Measurements from ENCODE around the gene LIPE. TPM values are rescaled to one million over a fixed set of nuclear protein-coding genes. Genes with fewer than 3 reads are reported as not detected.

Gene LIPE
- total RNA-seq, 1 donor from 2014 or later: 29.1 TPM

DNA sequence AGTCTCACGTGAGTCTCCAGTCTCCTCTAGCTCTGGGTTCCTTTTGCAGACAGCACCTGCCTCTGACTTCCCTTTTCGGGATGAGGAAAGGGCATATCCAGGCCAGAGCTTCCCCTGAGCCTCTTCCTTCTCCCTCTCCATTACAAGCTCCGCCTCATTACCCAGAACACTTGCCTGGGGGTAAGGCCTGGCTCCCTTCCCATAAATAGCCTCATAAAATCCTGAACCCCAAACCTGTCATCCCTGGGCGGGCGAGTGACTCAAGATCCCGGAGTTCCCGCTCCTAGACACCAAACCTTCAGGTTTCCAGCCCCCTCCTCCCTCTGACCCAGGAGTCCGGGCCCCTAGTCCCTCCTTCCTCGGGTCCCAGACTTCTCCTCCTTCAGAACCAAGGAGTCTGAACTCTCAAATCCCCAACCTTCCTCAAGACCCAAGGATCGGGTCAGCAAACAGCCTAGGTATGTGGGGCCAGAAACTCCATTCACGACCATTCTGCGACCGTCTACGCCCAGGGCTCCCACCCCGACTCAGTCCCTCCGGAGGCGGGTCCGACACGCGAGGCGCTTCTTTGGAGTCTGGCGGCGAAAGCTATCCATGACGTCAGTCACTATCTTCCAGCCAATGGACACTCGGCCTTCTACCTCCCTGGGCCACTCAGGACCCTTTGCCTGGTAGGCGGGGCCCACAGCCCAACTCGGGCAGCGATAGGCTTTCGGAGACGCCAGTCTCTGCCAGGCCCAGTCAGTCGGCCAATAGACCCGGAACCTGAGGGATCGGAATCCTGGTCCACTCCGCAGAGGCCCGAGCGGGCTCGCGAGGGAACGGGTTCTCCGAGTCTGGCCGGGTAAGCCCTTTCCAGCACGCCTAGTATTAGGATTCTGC, 30.6 kb downstream of the LIPE start:
- H3K27ac Mint-ChIP-seq (ENCODE audit: unreplicated experiment): peak overlapping the region; percentile 96
- no peaks in the 10 kb centered on the region for H3K9me3 Mint-ChIP-seq
- TF ChIP-seq, protein P1, sequence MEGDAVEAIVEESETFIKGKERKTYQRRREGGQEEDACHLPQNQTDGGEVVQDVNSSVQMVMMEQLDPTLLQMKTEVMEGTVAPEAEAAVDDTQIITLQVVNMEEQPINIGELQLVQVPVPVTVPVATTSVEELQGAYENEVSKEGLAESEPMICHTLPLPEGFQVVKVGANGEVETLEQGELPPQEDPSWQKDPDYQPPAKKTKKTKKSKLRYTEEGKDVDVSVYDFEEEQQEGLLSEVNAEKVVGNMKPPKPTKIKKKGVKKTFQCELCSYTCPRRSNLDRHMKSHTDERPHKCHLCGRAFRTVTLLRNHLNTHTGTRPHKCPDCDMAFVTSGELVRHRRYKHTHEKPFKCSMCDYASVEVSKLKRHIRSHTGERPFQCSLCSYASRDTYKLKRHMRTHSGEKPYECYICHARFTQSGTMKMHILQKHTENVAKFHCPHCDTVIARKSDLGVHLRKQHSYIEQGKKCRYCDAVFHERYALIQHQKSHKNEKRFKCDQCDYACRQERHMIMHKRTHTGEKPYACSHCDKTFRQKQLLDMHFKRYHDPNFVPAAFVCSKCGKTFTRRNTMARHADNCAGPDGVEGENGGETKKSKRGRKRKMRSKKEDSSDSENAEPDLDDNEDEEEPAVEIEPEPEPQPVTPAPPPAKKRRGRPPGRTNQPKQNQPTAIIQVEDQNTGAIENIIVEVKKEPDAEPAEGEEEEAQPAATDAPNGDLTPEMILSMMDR (conservative IDR thresholded peaks at IDR 0.05): no peak
- no peaks in the 10 kb centered on the region for H3K36me3 Mint-ChIP-seq (ENCODE audit: low read depth)
- H3K27me3 Mint-ChIP-seq (ENCODE audit: low read depth): peaks cover 24% of the 10 kb centered on the region
- DNase-seq (ENCODE audit: low read depth, low spot score): peak; percentile 98
- peak overlapping the region; percentile 95 for H3K4me3 Mint-ChIP-seq
- peaks cover 52% of the 10 kb centered on the region for H3K4me1 Mint-ChIP-seq

DNA sequence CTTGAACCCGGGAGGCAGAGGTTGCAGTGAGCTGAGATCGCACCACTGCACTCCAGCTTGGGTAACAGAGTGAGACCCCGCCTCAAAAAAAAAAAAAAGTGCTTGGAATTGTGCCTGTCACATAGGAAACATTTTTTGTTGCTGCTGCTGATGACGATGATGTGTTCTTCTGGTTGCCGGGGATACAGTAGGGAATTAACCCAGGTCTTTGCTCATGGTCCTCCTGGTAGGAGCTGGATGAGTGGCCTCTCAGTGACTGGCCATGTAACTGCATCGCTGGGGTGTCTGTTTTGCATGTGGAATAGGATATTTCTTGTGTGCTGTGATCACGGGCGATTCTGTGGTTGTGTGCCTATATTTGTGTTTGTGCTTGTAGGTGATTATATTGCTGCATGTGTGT, 32.4 kb downstream of the LIPE start:
- no peak for DNase-seq (ENCODE audit: low read depth, low spot score)
- TF ChIP-seq, protein P1 (conservative IDR thresholded peaks at IDR 0.05): no peak
- peaks cover 40% of the 10 kb centered on the region for H3K4me1 Mint-ChIP-seq
- no peaks in the 10 kb centered on the region for H3K36me3 Mint-ChIP-seq (ENCODE audit: low read depth)
- H3K9me3 Mint-ChIP-seq: no peaks in the 10 kb centered on the region
- peak overlapping the region; percentile 58 for H3K4me3 Mint-ChIP-seq
- peaks cover 35% of the 10 kb centered on the region for H3K27me3 Mint-ChIP-seq (ENCODE audit: low read depth)
- peak overlapping the region; percentile 37 for H3K27ac Mint-ChIP-seq (ENCODE audit: unreplicated experiment)

DNA sequence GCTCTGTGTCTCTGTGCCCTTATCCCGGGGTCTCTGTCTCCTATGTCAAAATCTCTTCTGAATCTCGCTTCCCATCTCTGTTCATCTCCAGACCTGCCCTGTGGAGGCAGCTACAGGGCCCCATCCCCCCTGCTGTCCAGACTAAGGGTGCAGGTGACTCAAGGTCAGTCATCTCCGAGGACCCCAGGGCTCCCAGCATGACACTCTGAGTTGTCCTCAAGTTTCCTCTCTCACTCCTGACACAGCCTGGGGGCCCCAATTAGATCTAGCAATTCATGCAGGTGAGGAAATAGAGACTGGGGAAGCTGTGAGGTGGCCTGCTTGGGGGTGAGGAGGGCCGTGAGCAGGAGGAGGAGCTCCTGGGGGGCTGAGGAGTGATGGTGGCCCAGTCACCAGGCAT, 35.0 kb downstream of the LIPE start:
- H3K36me3 Mint-ChIP-seq (ENCODE audit: low read depth): no peaks in the 10 kb centered on the region
- no peak overlapping the region for H3K27ac Mint-ChIP-seq (ENCODE audit: unreplicated experiment)
- no peaks in the 10 kb centered on the region for H3K9me3 Mint-ChIP-seq
- H3K4me3 Mint-ChIP-seq: no peak overlapping the region
- TF ChIP-seq, protein P1 (conservative IDR thresholded peaks at IDR 0.05): no peak
- no peak for DNase-seq (ENCODE audit: low read depth, low spot score)
- H3K4me1 Mint-ChIP-seq: peaks cover 25% of the 10 kb centered on the region
- peaks cover 46% of the 10 kb centered on the region for H3K27me3 Mint-ChIP-seq (ENCODE audit: low read depth)

DNA sequence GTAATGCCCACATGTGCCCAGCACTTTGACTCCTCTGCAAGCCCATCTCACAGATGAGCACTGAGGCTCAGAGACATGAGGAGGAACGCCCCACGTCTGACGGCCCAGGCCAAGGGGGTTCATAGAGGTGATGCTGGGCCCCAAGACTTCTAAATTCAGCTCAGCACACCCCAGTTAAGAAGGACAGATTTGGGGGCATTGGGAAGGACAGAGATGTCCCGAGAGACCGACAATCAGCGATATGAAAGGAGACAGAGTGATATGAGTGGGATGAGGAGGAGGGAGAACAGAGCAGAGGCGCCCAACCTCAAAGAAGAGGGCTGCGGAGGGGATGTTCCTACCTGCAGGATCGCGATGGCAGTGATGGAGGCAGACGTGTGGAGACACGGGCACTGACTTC, 37.3 kb downstream of the LIPE start, which contains the start of gene CNFN:
CNFN (minus strand) TSS at position 399 of the 400 bp plus-strand sequence. CDS start 1,260 bp downstream, outside the sequence.
- Mint-ChIP-seq H3K27ac (ENCODE audit: unreplicated experiment) (no peak within 1 kb of the TSS), H3K27me3 (ENCODE audit: low read depth) (peaks cover 51% of the 10 kb centered on the region)

DNA sequence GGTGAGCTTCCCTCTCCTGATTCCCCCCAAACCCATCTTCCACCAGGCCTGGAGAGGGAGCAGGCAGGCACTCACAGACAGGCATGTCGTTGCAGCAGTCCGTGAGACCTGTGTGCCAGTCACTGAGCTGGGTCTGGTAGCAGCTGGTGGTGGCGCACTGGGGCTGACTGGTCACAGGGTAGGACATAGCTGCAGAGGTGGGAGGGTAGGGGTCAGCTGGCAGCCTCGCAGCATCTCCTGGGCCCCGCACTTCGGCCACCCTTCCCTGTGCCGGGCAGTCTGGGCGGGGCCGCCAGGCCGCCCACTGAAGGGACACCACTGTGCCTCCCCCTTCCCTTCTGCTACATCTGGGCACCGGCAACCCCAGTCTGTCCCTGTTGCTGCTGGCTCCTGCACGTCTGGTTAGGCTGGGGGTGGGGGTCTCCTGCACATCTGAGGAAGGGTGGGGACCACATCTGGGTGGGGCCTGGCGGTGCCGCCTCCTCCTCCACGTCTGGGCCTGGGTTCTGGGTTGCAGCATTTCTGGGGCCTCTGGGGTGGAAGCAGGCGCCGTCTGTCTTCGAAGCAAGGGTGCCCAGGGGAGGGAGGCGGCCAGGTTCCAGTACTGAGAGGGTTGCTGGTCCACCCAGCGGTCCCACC, 38.2 kb downstream of the LIPE start:
- no peak overlapping the region for H3K4me3 Mint-ChIP-seq
- peaks cover 49% of the 10 kb centered on the region for H3K27me3 Mint-ChIP-seq (ENCODE audit: low read depth)
- no peaks in the 10 kb centered on the region for H3K36me3 Mint-ChIP-seq (ENCODE audit: low read depth)
- no peak overlapping the region for H3K27ac Mint-ChIP-seq (ENCODE audit: unreplicated experiment)
- H3K4me1 Mint-ChIP-seq: peaks cover 11% of the 10 kb centered on the region
- TF ChIP-seq, protein P1 (conservative IDR thresholded peaks at IDR 0.05): no peak
- DNase-seq (ENCODE audit: low read depth, low spot score): no peak
- no peaks in the 10 kb centered on the region for H3K9me3 Mint-ChIP-seq

More for the DNA sequence above, 37.3 kb downstream of the LIPE start, which contains the start of gene CNFN:
- H3K36me3 Mint-ChIP-seq (ENCODE audit: low read depth): no peaks in the 10 kb centered on the region
- H3K9me3 Mint-ChIP-seq: no peaks in the 10 kb centered on the region
- TF ChIP-seq, protein P1 (conservative IDR thresholded peaks at IDR 0.05): no peak
- no peak within 1 kb of the TSS for H3K4me3 Mint-ChIP-seq
- no peak for DNase-seq (ENCODE audit: low read depth, low spot score)
- peaks cover 13% of the 10 kb centered on the region for H3K4me1 Mint-ChIP-seq
